Neural cell (in vitro differentiated cells): ENCODE results near the gene PRSS27. TPM values are rescaled to one million over a fixed set of nuclear protein-coding genes. Genes with fewer than 3 reads are reported as not detected.

Experiments used
- H2AFZ ChIP-seq: fragments of 200-600, 300-800 bp; sonication (generic), shearing (Covaris generic); 2 replicates; pipeline ENCODE4 v1.6.0; 2014; ENCODE audit warnings: low read depth, mild to moderate bottlenecking, antibody characterized with exemption, low read length, moderate library complexity
- H3F3A ChIP-seq: fragments of 200-600 bp; shearing (Covaris generic); 2 replicates; pipeline ENCODE4 v1.6.1; 2016; ENCODE audit warnings: mild to moderate bottlenecking, moderate library complexity, mixed read lengths, antibody characterized with exemption, low read length; ENCODE audit not compliant: insufficient read depth, poor library complexity, severe bottlenecking
- H3K27ac ChIP-seq: fragments of 200-600, 300-800 bp; sonication (generic), shearing (Covaris generic); 2 replicates; pipeline ENCODE4 v1.5.1; 2014; ENCODE audit warnings: mild to moderate bottlenecking, low read length, moderate library complexity
- H3K27me3 ChIP-seq: fragments of 300-800, 200-600 bp; sonication (generic), shearing (Covaris generic); 2 replicates; pipeline ENCODE4 v1.6.0; 2014; ENCODE audit warnings: mild to moderate bottlenecking, low read depth, low read length, moderate library complexity; ENCODE audit not compliant: insufficient read depth
- H3K36me3 ChIP-seq: fragments of 300-800, 200-600 bp; sonication (generic), shearing (Covaris generic); 2 replicates; pipeline ENCODE4 v1.5.1; 2014; ENCODE audit warnings: mild to moderate bottlenecking, antibody characterized with exemption, low read length, moderate library complexity; ENCODE audit not compliant: insufficient read depth
- H3K4me2 ChIP-seq: fragments of 300-800, 200-600 bp; sonication (generic), shearing (Covaris generic); 2 replicates; pipeline ENCODE4 v1.6.0; 2014; ENCODE audit warnings: mild to moderate bottlenecking, low read length
- H3K4me3 ChIP-seq: fragments of 300-800, 200-600 bp; sonication (generic), shearing (Covaris generic); 2 replicates; pipeline ENCODE4 v1.5.1; 2014; ENCODE audit warnings: mild to moderate bottlenecking, low read length, moderate library complexity
- H3K79me2 ChIP-seq: fragments of 200-600 bp; shearing (Covaris generic); replicated peaks from 2 replicates; pipeline ENCODE4 v1.6.0; 2014; ENCODE audit warnings: mild to moderate bottlenecking, low read length, moderate library complexity; ENCODE audit not compliant: insufficient read depth
- H3K9ac ChIP-seq: fragments of 300-800, 200-600 bp; sonication (generic), shearing (Covaris generic); 2 replicates; pipeline ENCODE4 v1.6.1; 2016; ENCODE audit warnings: mild to moderate bottlenecking, low read length, mixed read lengths
- H3K9me2 ChIP-seq: fragments of 200-600 bp; shearing (Covaris generic); 2 replicates; pipeline ENCODE4 v1.6.1; 2016; ENCODE audit warnings: mild to moderate bottlenecking, low read length, mixed read lengths; ENCODE audit not compliant: insufficient read depth
- H3K9me3 ChIP-seq: fragments of 200-600, 300-800 bp; sonication (generic), shearing (Covaris generic); 2 replicates; pipeline ENCODE4 v1.6.1; 2016; ENCODE audit warnings: mild to moderate bottlenecking, mixed run types, low read length, moderate library complexity, mixed read lengths
- H4K20me1 ChIP-seq: fragments of 200-600 bp; shearing (Covaris generic); 2 replicates; pipeline ENCODE4 v1.6.1; 2016; ENCODE audit warnings: mild to moderate bottlenecking, mixed run types; ENCODE audit not compliant: insufficient read depth
- EP300 ChIP-seq: fragments of 450-650 bp; conservative IDR thresholded peaks from 2 replicates; pipeline ENCODE4 v1.6.1; 2014; ENCODE audit warnings: antibody characterized with exemption, mild to moderate bottlenecking, moderate library complexity; ENCODE audit not compliant: poor library complexity, severe bottlenecking
- EZH2 ChIP-seq: fragments of 200-600, 300-800 bp; shearing (Covaris generic), sonication (generic); IDR thresholded peaks from 2 replicates; pipeline ENCODE4 v1.6.1; 2014; ENCODE audit warnings: antibody characterized with exemption, low read length, borderline replicate concordance, mild to moderate bottlenecking; ENCODE audit not compliant: insufficient read depth, poor library complexity, severe bottlenecking
- MXI1 ChIP-seq: fragments of 450-650 bp; conservative IDR thresholded peaks from 2 replicates; pipeline ENCODE4 v1.6.1; 2014; ENCODE audit warnings: antibody characterized with exemption, mild to moderate bottlenecking; ENCODE audit not compliant: poor library complexity, severe bottlenecking
- POLR2AphosphoS5 ChIP-seq: IDR thresholded peaks from 2 replicates; pipeline ENCODE4 v1.6.1; 2012
- RAD21 ChIP-seq: fragments of 450-650 bp; conservative IDR thresholded peaks from 2 replicates; pipeline ENCODE4 v1.6.1; 2014; ENCODE audit warnings: antibody characterized with exemption, mild to moderate bottlenecking, moderate library complexity
- SMC3 ChIP-seq: fragments of 450-650 bp; conservative IDR thresholded peaks from 2 replicates; pipeline ENCODE4 v1.6.1; 2014; ENCODE audit warnings: antibody characterized with exemption, mild to moderate bottlenecking, moderate library complexity; ENCODE audit not compliant: poor library complexity
- TAF1 ChIP-seq: IDR thresholded peaks from 2 replicates; pipeline ENCODE4 v1.6.1; 2012; ENCODE audit warnings: low read depth
- polyA plus RNA-seq: library from polyadenylated mRNA; depleted of rRNA; stranded (reverse); fragments of >200 nt; gene quantifications from 2 replicates; pipeline ENCODE4 v1.2.3, GENCODE V29; 2014
- TF ChIP-seq, protein P1 (sequence below): fragments of 450-650 bp; IDR thresholded peaks from 2 replicates; pipeline ENCODE4 v1.5.1; 2014; ENCODE audit warnings: antibody characterized with exemption, mild to moderate bottlenecking, moderate library complexity; ENCODE audit not compliant: poor library complexity, severe bottlenecking
- TF ChIP-seq, protein P2 (sequence below): IDR thresholded peaks from 2 replicates; pipeline ENCODE4 v1.6.1; 2012; ENCODE audit warnings: borderline replicate concordance

The PRSS27 gene
- polyA plus RNA-seq, 1 donor from 2014 or later: 5.9 TPM

DNA sequence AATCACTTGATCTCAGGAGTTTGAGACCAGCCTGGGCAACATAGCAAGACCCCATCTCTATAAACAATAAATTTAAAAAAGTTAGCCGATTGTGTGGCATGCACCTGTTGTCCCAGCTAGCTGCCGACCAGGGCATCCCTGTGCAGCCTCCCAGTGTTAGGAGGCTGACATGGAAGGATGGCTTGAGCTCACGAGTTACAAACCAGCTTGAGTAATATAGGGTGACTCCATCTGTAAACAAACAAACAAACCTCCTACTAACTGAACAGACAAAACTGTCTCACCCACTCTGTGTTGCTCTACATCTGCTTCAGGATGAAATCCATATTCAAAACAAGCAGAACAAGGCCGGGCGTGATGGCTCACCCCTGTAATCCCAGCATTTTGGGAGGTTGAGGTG, 6.9 kb upstream of the PRSS27 start:
- Histone ChIP-seq H3K79me2 (no peaks in the 10 kb centered on the region), H3K27ac (no peak overlapping the region), H3K9ac (no peak overlapping the region), H3F3A (no peaks in the 10 kb centered on the region), H2AFZ (no peak overlapping the region), H3K9me2 (no peaks in the 10 kb centered on the region), H3K27me3 (no peaks in the 10 kb centered on the region), H3K4me3 (no peak overlapping the region), H3K9me3 (no peaks in the 10 kb centered on the region), H3K36me3 (no peaks in the 10 kb centered on the region), H4K20me1 (no peaks in the 10 kb centered on the region), H3K4me2 (no peak overlapping the region)
- TF ChIP-seq MXI1: no peak
- TF ChIP-seq, protein P1, sequence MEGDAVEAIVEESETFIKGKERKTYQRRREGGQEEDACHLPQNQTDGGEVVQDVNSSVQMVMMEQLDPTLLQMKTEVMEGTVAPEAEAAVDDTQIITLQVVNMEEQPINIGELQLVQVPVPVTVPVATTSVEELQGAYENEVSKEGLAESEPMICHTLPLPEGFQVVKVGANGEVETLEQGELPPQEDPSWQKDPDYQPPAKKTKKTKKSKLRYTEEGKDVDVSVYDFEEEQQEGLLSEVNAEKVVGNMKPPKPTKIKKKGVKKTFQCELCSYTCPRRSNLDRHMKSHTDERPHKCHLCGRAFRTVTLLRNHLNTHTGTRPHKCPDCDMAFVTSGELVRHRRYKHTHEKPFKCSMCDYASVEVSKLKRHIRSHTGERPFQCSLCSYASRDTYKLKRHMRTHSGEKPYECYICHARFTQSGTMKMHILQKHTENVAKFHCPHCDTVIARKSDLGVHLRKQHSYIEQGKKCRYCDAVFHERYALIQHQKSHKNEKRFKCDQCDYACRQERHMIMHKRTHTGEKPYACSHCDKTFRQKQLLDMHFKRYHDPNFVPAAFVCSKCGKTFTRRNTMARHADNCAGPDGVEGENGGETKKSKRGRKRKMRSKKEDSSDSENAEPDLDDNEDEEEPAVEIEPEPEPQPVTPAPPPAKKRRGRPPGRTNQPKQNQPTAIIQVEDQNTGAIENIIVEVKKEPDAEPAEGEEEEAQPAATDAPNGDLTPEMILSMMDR: no peak
- TF ChIP-seq SMC3: no peak
- no peak for TF ChIP-seq POLR2AphosphoS5
- no peak for TF ChIP-seq TAF1
- no peak for TF ChIP-seq EP300
- TF ChIP-seq, protein P2, sequence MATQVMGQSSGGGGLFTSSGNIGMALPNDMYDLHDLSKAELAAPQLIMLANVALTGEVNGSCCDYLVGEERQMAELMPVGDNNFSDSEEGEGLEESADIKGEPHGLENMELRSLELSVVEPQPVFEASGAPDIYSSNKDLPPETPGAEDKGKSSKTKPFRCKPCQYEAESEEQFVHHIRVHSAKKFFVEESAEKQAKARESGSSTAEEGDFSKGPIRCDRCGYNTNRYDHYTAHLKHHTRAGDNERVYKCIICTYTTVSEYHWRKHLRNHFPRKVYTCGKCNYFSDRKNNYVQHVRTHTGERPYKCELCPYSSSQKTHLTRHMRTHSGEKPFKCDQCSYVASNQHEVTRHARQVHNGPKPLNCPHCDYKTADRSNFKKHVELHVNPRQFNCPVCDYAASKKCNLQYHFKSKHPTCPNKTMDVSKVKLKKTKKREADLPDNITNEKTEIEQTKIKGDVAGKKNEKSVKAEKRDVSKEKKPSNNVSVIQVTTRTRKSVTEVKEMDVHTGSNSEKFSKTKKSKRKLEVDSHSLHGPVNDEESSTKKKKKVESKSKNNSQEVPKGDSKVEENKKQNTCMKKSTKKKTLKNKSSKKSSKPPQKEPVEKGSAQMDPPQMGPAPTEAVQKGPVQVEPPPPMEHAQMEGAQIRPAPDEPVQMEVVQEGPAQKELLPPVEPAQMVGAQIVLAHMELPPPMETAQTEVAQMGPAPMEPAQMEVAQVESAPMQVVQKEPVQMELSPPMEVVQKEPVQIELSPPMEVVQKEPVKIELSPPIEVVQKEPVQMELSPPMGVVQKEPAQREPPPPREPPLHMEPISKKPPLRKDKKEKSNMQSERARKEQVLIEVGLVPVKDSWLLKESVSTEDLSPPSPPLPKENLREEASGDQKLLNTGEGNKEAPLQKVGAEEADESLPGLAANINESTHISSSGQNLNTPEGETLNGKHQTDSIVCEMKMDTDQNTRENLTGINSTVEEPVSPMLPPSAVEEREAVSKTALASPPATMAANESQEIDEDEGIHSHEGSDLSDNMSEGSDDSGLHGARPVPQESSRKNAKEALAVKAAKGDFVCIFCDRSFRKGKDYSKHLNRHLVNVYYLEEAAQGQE: no peak
- TF ChIP-seq RAD21: no peak
- no peak for TF ChIP-seq EZH2

DNA sequence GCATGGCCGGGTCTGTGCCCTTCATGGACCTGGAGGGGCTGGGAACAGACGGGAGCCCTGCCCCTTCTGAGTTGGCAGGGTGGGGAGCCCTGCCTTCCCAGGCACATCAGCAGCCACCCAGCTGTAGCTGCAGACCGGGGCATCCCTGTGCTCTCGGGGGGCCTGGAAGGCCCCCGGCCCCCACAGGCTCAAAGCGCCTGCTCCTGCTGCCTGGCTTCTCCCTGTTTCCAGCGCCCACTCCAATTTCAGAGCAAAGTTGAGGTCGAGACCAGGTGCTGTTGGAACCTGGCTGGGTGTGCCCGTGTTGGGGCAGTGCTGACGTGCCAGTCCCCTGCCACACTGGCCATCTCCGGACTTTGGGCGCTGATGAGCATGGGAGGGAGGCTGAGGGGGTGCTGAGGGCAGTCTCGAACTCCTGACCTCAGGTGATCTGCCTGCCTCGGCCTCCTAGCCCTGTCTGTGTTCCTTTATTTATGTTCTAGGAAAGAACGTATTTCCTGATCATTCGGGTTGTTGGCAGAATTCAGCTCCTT, 4.9 kb upstream of the PRSS27 start:
- Histone ChIP-seq H3K9me2 (no peaks in the 10 kb centered on the region), H2AFZ (no peak overlapping the region), H3K4me2 (no peak overlapping the region), H3K9me3 (no peaks in the 10 kb centered on the region), H3K4me3 (no peak overlapping the region), H3K79me2 (no peaks in the 10 kb centered on the region), H3K36me3 (no peaks in the 10 kb centered on the region), H3K27me3 (no peaks in the 10 kb centered on the region), H3K27ac (no peak overlapping the region), H4K20me1 (no peaks in the 10 kb centered on the region), H3K9ac (no peak overlapping the region), H3F3A (no peaks in the 10 kb centered on the region)
- TF ChIP-seq EP300: no peak
- TF ChIP-seq, protein P2: no peak
- no peak for TF ChIP-seq TAF1
